Activated naive CD4-positive, alpha-beta T cell treated with anti-CD3 and anti-CD28 coated beads, Interleukin-2, amount 50 U/mL, for 72 hours (primary cell): ENCODE results near the gene DPT. TPM values are rescaled to one million over a fixed set of nuclear protein-coding genes. Genes with fewer than 3 reads are reported as not detected.

ENCODE experiments used
- ATAC-seq, 2 donors: fragments of 150-1000 bp; cut with Tn5 transposase; 2 replicates each; pipeline ENCODE4 v1.10.0; 2021; ENCODE audit warnings: mild to moderate bottlenecking in 2 of 2, moderate library complexity in 2 of 2
- DNase-seq, 2 donors: peaks; one replicate each; pipeline ENCODE4 v3.0.0; 2021 to 2022; ENCODE audit warnings: low spot score in 2 of 2
- H3K27ac Mint-ChIP-seq, 2 donors: one replicate each; pipeline ENCODE4 v1.8.0; 2022; ENCODE audit warnings: mild to moderate bottlenecking in 2 of 2, mixed read lengths in 2 of 2
- H3K36me3 Mint-ChIP-seq, 2 donors: one replicate each; pipeline ENCODE4 v1.8.0; 2022; ENCODE audit warnings: mixed read lengths in 2 of 2
- H3K9me3 Mint-ChIP-seq, 2 donors: one replicate each; pipeline ENCODE4 v1.8.0; 2022; ENCODE audit warnings: mixed read lengths in 2 of 2
- total RNA-seq, 2 donors: library from RNA; stranded (reverse); gene quantifications; one replicate each; pipeline ENCODE4 v1.2.3, GENCODE V29; 2022

The DPT gene
- total RNA-seq, 2 donors from 2014 or later = not detected

DNA sequence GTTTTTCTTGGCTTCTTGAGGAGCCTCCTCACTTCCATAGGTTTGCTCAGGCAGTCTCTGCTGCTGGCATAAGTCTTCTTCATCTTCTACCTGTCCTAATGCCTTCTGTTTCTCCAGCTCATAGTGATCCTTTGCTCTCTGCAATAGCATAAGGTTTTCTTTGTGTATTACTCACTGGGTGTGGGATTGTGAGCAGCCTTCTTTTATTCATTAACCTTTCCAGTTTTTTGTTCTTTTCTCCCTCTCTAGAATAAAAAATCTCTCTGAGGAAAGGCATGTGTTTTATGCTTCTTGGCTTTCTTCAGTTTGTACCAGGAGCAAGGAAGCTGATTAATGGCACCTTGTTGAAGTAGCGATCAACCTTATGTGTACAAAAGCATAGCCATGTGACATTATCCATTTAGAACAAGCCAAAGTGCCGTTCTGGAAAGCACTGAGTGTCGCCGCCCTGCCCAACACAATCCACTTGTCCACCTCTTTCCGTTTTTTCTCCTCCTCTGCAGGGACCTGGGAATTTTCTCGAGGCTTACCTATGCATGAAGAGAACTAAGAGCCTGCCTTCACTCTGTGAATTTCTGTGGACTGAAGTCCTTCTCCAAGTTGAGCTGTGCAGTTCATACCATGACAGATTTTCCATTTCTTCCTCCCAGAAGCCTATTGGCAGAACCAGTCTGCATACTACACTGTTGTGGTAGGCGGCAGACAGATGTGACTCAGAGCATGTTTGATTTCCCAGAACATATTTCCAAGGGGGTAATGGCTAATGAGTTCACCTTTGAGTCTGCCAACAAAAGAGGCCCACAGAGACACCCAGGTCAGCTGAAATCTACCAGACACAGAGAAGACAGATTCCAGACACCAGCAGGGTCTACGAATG is 39.0 kb downstream of the DPT start:
- Mint-ChIP-seq H3K9me3 (no peaks in the 10 kb centered on the region), H3K36me3 (no peaks in the 10 kb centered on the region), H3K27ac (no peak overlapping the region)
- ATAC-seq (no peak), DNase-seq (no peak)

DNA sequence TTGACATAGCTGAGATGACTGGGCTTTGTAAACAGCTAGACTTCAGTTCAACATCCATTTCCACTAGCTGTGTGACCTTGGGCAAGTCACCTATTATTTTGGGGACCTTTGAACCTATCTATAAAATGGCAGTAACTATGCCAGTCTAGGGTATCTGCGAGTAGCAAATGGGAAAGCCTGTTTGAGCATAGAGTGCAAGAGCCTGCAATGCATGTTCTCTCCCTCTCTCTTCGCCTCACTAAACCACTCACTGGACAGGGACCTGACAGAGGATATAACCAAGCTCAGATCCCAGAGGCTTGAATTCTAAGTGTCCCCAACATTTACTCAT is 39.7 kb downstream of the DPT start:
- no peak overlapping the region for H3K27ac Mint-ChIP-seq
- no peaks in the 10 kb centered on the region for H3K36me3 Mint-ChIP-seq
- no peaks in the 10 kb centered on the region for H3K9me3 Mint-ChIP-seq
- ATAC-seq = no peak
- DNase-seq = no peak

DNA sequence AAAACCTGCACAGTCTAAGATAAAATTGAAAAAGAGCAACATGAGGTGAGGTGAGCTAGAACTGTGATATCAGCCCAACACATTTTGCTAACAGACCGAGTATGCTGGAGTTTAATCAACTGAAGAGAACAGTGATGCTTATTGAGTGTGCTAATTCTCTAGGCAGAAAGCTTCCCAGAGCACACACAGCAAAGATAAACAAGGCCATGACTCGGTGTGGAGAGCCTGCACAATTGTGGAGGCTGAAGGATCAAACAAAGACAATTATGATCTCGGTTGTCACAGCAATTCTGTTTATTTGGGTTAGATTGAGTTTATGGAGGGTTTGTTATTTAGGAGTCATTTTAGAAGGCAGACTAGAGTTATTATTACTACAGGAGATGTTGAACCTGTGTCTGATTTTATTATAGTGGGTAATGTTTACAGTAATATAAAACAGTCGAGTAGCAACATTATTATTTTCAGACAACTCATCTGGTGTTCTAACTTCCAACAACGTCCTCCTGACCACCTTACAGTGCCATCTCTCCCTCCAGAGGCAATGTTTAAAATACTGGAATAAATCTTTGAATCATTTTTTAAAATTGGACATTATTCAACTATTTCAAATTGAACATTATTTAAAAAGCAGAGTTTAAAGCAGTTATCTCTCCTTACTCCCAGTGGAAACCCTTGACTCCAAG is 40.2 kb downstream of the DPT start:
- no peak overlapping the region for H3K27ac Mint-ChIP-seq
- no peaks in the 10 kb centered on the region for H3K9me3 Mint-ChIP-seq
- H3K36me3 Mint-ChIP-seq = no peaks in the 10 kb centered on the region
- ATAC-seq (no peak), DNase-seq (no peak)

DNA sequence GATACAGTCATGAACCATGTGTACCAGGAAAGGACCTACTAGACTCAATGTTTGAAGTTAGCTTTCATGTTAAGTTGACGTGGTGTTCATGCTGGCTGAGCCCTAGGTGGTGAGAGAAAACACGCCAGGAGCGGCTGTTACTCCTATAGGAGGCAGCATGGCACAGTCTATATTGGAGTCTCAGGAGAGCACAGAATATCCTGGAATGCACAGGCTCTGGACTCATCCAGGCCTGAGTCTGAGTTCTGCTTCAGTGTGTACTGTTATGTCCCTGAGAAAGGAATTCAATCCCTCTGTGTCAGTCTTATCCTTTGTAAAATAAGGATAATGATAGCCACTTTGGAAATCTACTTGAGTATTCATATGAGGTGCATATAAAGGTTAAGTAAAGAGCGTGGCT is 41.2 kb downstream of the DPT start:
- no peak for ATAC-seq
- Mint-ChIP-seq H3K27ac (no peak overlapping the region), H3K9me3 (peaks cover 0 to 4% of the 10 kb centered on the region in 2 donors)

DNA sequence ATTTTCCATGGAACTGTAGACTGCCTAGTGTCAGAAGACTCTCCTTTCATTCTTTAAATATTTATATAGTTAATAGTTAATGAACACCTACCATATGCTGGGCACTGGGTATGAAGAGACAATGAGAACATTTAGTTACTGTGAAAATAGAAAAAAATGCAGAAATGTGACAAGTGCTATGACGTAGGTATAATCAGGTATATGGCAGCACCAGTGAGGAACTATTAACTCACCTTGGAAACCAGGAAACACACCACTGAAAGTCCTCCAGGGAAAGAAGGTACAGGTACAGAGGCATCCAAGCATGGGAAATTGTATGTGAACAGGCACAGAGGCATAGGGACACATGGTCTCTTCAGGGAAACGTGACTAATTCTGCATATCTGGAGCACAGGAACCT is 42.3 kb downstream of the DPT start:
- no peak for ATAC-seq
- peaks cover 0 to 12% of the 10 kb centered on the region in 2 donors for H3K9me3 Mint-ChIP-seq
- H3K27ac Mint-ChIP-seq = no peak overlapping the region
- DNase-seq = no peak
- H3K36me3 Mint-ChIP-seq = peaks cover 6% of the 10 kb centered on the region in 2 donors

More for the DNA sequence above, 41.2 kb downstream of the DPT start:
- H3K36me3 Mint-ChIP-seq = no peaks in the 10 kb centered on the region
- DNase-seq = no peak

DNA sequence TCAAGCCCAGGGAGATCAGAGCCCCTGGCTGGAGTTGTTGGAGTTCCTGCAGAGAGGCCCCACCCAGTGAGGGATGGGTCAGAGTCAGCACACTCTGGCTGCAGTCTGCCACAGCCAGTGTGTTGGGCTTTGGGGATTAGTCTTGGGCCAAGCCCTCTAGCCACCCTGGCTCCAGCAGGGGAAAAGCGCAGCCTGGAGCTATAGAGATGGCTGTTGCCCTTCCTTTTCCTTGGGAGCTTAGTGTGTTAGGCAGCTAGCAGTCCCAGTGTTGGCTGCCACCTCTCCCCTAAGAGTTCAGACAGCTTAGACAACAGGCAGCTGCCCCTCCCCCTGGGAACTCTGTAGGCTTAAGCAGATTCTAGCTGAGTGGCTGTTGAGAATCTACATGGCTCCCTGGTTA is 45.1 kb downstream of the DPT start:
- Mint-ChIP-seq H3K27ac (no peak overlapping the region), H3K9me3 (peaks cover 6 to 23% of the 10 kb centered on the region in 2 donors), H3K36me3 (peaks cover 13 to 17% of the 10 kb centered on the region in 2 donors)
- DNase-seq (no peak), ATAC-seq (no peak)

DNA sequence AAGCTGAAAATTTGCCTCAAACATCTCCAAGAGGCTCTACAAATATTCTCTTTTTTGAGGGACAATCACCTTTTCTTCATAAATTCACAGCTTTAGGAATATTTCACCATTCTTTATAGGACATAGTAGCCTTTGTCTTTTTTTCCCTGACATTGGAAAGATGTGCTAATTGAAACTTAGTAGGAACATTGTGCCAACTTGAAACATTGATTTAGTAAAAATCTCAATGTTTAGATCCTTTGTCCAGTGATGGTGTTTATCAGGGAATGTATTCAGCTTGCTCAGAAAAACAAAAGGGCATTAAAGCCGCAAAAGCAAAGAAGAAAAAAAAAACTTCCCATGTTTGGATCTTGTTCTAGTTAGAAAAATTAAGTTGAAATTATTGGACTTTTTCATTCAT is 52.1 kb downstream of the DPT start:
- ATAC-seq = no peak
- Mint-ChIP-seq H3K9me3 (peaks cover 6 to 13% of the 10 kb centered on the region in 2 donors), H3K36me3 (peaks cover 9 to 13% of the 10 kb centered on the region in 2 donors), H3K27ac (no peak overlapping the region)
- no peak for DNase-seq

DNA sequence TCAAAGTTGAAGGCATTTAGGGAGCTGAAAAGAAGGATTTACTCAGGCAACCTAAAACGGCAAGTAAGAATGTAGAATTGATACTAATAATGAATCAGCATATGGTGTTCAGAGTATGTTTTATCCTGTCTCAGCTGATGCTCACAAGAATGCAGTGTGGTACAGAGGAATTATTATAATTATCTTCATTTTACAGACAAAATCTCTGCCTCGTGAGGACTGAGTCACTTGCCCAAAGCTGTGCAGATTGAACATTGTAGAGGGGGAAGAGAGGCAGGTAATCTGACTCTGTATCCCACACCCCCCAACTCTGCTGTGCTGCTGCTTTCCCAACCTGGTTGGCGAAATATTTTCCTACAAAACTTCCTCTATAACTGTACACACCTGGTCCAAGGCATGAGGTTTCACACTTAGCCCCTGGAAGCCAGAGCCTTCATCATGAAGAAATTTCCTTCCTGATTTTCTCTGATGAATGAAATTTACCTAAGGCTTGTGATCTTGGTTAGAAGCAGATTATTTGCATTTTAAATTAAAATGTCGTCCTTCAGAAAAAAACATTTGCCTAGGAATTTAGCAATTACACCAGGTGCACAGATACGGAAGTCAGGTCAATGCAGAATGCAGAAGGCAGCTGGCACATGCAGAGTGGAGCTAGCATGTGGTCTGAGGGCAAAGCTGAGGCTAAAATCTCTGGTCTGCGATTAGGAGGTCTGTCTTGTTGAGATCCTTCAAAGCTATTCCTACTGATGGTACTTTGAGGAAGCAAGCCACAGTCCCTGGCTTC is 52.8 kb downstream of the DPT start:
- H3K36me3 Mint-ChIP-seq = peaks cover 3 to 7% of the 10 kb centered on the region in 2 donors
- ATAC-seq = no peak
- no peak overlapping the region for H3K27ac Mint-ChIP-seq
- H3K9me3 Mint-ChIP-seq = peaks cover 3 to 7% of the 10 kb centered on the region in 2 donors
- DNase-seq = no peak

DNA sequence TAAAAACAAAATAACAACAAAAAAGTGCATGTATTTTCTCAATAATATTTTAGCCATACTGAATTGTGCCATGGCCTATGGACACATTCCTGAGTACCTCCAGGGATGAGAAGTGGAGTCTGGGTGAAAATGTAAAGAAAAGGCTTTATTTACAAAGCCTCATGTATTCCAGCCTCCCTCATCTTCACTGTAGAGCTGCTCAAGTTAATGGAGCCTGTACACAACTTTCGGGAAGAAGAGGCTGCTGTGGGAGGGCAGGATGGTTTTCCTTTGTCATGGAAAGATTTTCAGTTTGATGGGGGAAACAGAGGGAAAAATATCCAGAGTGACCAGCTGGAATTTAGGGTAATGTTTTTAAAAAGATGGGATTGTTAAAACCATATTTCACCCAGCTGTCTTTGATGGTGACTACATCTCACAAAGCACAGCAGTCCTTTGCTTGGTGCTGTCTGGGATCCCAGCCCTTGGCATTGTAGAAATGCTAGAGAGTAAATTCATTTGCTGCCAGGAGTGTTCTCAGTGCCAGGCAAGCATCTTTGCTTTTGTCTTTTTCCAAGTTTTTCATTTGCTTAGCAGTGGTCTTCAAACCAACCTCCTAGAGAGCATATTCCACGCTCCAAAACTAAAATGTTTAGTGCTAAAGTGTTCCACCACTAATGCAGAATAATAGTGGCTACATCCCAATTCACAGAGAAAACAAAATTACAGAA is 54.9 kb downstream of the DPT start:
- Mint-ChIP-seq H3K27ac (no peak overlapping the region), H3K36me3 (no peaks in the 10 kb centered on the region), H3K9me3 (peaks cover 0 to 2% of the 10 kb centered on the region in 2 donors)
- ATAC-seq = no peak
- DNase-seq = no peak

DNA sequence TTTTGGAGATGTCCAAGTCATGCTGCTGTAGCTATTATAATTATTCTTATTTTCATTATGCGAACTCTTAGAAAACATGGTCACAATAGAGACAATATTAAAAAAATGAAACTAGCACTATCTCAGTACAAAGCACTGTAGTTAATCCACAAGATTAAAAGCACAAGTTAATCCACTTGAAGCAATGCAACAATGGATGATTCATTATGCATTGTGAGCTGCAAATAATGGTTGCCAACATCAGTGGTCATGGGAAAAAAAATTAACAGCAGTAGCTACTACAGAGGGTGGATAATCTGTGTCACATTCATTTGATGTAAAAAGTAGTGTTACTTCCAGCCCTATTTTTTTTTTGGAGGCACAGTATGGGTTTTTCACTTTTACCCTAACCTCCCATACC is 56.7 kb downstream of the DPT start:
- H3K27ac Mint-ChIP-seq = no peak overlapping the region
- ATAC-seq (no peak), DNase-seq (no peak)
- peaks cover 0 to 5% of the 10 kb centered on the region in 2 donors for H3K9me3 Mint-ChIP-seq
- H3K36me3 Mint-ChIP-seq = no peaks in the 10 kb centered on the region

DNA sequence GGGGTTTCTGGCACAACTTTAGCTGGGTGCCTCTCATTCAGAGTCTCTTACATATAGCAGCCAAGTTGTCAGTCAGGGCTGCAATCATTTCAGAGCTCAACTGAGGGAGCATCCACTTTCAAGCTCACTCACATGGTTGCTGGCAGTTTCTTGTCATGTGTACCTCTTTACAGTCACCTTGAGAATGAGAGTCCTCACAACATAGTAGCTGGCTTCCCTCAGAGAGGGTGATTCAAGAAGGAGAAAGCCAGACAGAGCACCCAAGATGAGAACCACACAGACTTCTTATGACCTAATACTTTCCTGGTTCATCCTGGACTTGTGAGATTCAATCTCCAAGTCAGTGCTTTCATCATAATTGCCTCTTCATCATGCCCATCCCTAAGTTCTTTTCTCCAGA is 57.2 kb downstream of the DPT start:
- H3K9me3 Mint-ChIP-seq = peaks cover 0 to 5% of the 10 kb centered on the region in 2 donors
- ATAC-seq (peak; percentile 26 to 89), DNase-seq (no peak)
- no peaks in the 10 kb centered on the region for H3K36me3 Mint-ChIP-seq
- H3K27ac Mint-ChIP-seq = no peak overlapping the region

DNA sequence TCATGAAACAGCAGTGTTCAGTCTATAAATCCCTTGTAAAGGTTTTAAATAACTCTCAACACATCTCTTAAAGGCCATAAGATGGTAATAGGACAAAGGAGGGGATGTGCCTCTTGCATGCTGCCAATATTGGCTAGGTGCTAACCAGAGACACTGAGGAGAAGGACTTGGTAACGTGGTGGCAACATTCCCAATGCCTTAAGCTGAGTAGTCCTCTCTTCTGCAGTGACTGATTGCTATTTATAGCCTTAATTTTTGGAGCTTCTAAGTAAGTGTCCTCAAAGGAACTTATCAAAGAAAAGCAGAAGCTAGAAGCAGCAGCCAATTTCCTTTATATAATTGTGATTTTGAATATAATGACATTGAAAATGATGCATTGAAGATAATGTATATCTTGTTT is 63.0 kb downstream of the DPT start:
- no peak for DNase-seq
- H3K9me3 Mint-ChIP-seq = peaks cover 3 to 5% of the 10 kb centered on the region in 2 donors
- H3K36me3 Mint-ChIP-seq = peaks cover 0 to 6% of the 10 kb centered on the region in 2 donors

DNA sequence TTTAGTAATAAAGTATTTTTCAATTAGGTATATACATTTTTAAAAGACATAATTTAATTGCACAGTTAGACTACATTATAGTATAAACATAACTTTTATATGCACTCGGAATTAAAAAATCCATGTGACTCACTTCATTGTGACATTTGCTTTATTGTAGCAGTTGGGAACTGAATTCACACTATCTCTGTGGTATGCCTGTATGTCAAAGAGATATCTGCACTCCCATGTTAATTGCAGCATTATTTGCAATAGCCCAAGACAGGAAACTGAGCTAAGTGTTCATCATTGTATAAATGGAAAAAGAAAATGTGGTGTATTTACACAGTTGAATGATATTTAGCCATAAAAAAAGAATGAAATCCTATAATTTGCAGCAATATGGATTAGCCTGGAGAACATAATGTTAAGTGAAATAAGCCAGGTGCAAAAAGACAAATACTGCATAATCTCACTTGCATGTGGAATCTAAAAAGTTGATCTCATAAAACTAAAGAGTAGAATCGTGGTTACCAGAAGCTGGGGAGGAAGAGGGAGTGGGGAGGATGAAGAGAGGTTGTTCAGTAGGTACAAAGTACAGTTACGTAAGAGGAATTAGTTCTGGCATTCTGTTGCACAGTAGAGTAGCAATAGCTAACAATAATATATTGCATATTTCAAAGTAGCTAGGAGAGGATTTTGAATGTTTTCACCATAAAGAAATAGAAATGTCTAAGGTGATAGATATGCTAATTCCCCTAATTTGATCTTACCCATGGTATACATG is 64.8 kb downstream of the DPT start:
- peaks cover 0 to 6% of the 10 kb centered on the region in 2 donors for H3K36me3 Mint-ChIP-seq
- DNase-seq (no peak), ATAC-seq (no peak)
- no peak overlapping the region for H3K27ac Mint-ChIP-seq
- peaks cover 3 to 4% of the 10 kb centered on the region in 2 donors for H3K9me3 Mint-ChIP-seq

More for the DNA sequence above, 63.0 kb downstream of the DPT start:
- no peak for ATAC-seq
- H3K27ac Mint-ChIP-seq = no peak overlapping the region

DNA sequence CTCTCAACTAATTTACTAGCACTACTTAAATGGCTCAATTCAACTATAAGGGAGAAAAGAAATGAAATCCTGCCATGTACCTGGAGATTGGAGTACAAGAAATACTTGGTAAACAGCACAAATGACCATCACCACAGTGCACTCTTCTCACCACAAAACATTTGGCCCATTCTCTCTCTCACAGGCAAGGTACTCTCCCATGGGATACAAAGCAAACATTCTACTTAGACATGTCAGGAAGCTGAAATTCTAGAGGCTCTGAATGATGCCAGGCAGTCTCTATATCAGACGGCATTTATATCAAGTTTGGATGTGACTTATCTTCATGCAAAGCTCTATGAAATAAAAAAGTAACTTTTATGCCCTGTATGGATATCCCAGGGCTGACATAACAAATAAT is 72.5 kb downstream of the DPT start:
- H3K36me3 Mint-ChIP-seq = no peaks in the 10 kb centered on the region
- ATAC-seq (no peak), DNase-seq (no peak)
- no peak overlapping the region for H3K27ac Mint-ChIP-seq
- no peaks in the 10 kb centered on the region for H3K9me3 Mint-ChIP-seq

DNA sequence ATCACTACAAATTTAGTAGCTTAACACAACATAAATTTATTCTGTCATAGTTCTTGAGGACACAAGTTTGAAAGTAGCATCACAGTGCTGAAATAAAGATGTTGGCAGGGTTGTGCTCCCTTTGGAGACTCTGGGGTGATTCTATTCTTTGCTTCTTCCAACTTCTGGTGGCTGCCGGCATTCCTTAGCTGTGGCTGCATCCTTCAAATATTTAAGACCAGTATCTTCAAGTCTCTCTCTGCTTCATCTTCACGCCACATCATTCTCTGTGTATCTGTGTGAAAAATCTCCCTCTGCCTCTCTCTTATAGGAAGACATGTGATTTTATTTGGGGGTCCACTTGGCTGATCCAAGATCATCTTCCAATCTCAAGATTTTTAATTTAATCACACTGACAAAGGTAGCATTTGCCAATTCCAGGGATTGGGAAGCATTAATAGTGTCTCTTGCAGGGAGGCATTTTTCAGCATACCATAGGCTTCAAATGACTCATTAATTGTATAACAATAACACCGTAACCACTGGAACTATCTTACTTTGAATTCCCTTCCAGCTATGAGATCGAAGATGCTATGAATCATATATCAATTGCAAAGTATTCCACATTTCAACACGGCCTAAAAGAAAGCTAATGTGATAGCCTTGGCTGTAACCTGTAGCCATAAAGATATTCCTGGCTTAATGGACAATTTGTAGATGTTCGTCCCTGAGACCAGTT is 74.6 kb downstream of the DPT start:
- Mint-ChIP-seq H3K27ac (no peak overlapping the region), H3K36me3 (no peaks in the 10 kb centered on the region), H3K9me3 (no peaks in the 10 kb centered on the region)
- DNase-seq (no peak), ATAC-seq (no peak)
